SK-N-SH treated with all-trans-retinoic acid at 6 μM for 48 hours (cell line): ENCODE results near the gene ADH5.
"Not testable (repeated sequence)": the region's sequence is repeated elsewhere in the genome, so short reads cannot be mapped to it uniquely, and the experiment has no call there.

Experiments used
- ATAC-seq: fragments of 200-7000 bp; cut with Tn5 transposase; 3 replicates; pipeline ENCODE4 v1.9.1; 2020; ENCODE audit warnings: mild to moderate bottlenecking, moderate library complexity
- ARNTL ChIP-seq: fragments of 450-650 bp; formaldehyde crosslinking; IDR thresholded peaks from 2 replicates; pipeline ENCODE4 v1.5.0; 2020; ENCODE audit warnings: low read depth, mild to moderate bottlenecking, moderate library complexity, borderline replicate concordance
- BACH2 ChIP-seq: fragments of 250-450 bp; sonication (Bioruptor Pico); IDR thresholded peaks from 2 replicates; pipeline ENCODE4 v1.9.0; 2021; ENCODE audit warnings: mild to moderate bottlenecking, borderline replicate concordance
- CREB5 ChIP-seq: fragments of 250-450 bp; sonication (Bioruptor Pico); IDR thresholded peaks from 2 replicates; pipeline ENCODE4 v1.5.1; 2020; ENCODE audit warnings: low read depth, mild to moderate bottlenecking, moderate library complexity
- CSDC2 ChIP-seq: fragments of 250-450 bp; sonication (Bioruptor Pico); IDR thresholded peaks from 2 replicates; pipeline ENCODE4 v1.5.0; 2020; ENCODE audit warnings: mild to moderate bottlenecking, moderate library complexity
- CSRNP3 ChIP-seq: fragments of 250-450 bp; sonication (Bioruptor Pico); IDR thresholded peaks from 2 replicates; pipeline ENCODE4 v1.5.1; 2021; ENCODE audit warnings: mild to moderate bottlenecking, moderate library complexity
- ESRRG ChIP-seq: fragments of 250-450 bp; sonication (Bioruptor Pico); IDR thresholded peaks from 2 replicates; pipeline ENCODE4 v1.6.1; 2021; ENCODE audit warnings: mild to moderate bottlenecking
- GLIS3 ChIP-seq: fragments of 250-450 bp; sonication (Bioruptor Pico); IDR thresholded peaks from 2 replicates; pipeline ENCODE4 v1.5.0; 2020; ENCODE audit warnings: mild to moderate bottlenecking, moderate library complexity
- ISL1 ChIP-seq: fragments of 250-450 bp; sonication (Bioruptor Pico); IDR thresholded peaks from 2 replicates; pipeline ENCODE4 v2.1.2; 2022; ENCODE audit warnings: mild to moderate bottlenecking, moderate library complexity
- POU6F1 ChIP-seq: fragments of 250-450 bp; sonication (Bioruptor Pico); IDR thresholded peaks from 2 replicates; pipeline ENCODE4 v1.8.0; 2021; ENCODE audit warnings: low read depth, mild to moderate bottlenecking, moderate library complexity, borderline replicate concordance
- PPARA ChIP-seq: fragments of 250-450 bp; sonication (Bioruptor Pico); IDR thresholded peaks from 2 replicates; pipeline ENCODE4 v1.5.0; 2020; ENCODE audit warnings: mild to moderate bottlenecking, borderline replicate concordance
- RARB ChIP-seq: fragments of 250-450 bp; sonication (Bioruptor Pico); IDR thresholded peaks from 2 replicates; pipeline ENCODE4 v1.8.0; 2021; ENCODE audit warnings: mild to moderate bottlenecking, moderate library complexity
- SNAI2 ChIP-seq: fragments of 250-450 bp; sonication (Bioruptor Pico); IDR thresholded peaks from 2 replicates; pipeline ENCODE4 v1.5.0; 2020; ENCODE audit warnings: mild to moderate bottlenecking, moderate library complexity
- TCF4 ChIP-seq: fragments of 250-450 bp; sonication (Bioruptor Pico); IDR thresholded peaks from 2 replicates; pipeline ENCODE4 v1.8.0; 2021; ENCODE audit warnings: mild to moderate bottlenecking, moderate library complexity, borderline replicate concordance
- TOX ChIP-seq: fragments of 250-450 bp; sonication (Bioruptor Pico); IDR thresholded peaks from 2 replicates; pipeline ENCODE4 v1.8.0; 2021; ENCODE audit warnings: mild to moderate bottlenecking, moderate library complexity, borderline replicate concordance
- TSHZ2 ChIP-seq: fragments of 250-450 bp; sonication (Bioruptor Pico); IDR thresholded peaks from 2 replicates; pipeline ENCODE4 v1.5.0; 2020; ENCODE audit warnings: mild to moderate bottlenecking, moderate library complexity
- ZC3H10 ChIP-seq: fragments of 250-450 bp; sonication (Bioruptor Pico); IDR thresholded peaks from 2 replicates; pipeline ENCODE4 v1.5.1; 2021; ENCODE audit warnings: mild to moderate bottlenecking, moderate library complexity
- ZFP3 ChIP-seq: fragments of 250-450 bp; sonication (Bioruptor Pico); IDR thresholded peaks from 2 replicates; pipeline ENCODE4 v1.5.0; 2020; ENCODE audit warnings: mild to moderate bottlenecking, moderate library complexity
- ZFP30 ChIP-seq: fragments of 450-650 bp; formaldehyde crosslinking; IDR thresholded peaks from 2 replicates; pipeline ENCODE4 v1.5.0; 2022; ENCODE audit warnings: mild to moderate bottlenecking, moderate library complexity
- ZNF565 ChIP-seq: fragments of 450-650 bp; formaldehyde crosslinking; conservative IDR thresholded peaks from 2 replicates; pipeline ENCODE4 v1.5.0; 2020; ENCODE audit warnings: low read depth, mild to moderate bottlenecking, moderate library complexity
- ZNF70 ChIP-seq: fragments of 450-650 bp; formaldehyde crosslinking; IDR thresholded peaks from 2 replicates; pipeline ENCODE4 v1.5.0; 2020; ENCODE audit warnings: mild to moderate bottlenecking, moderate library complexity
- ZNF8 ChIP-seq: fragments of 450-650 bp; formaldehyde crosslinking; IDR thresholded peaks from 2 replicates; pipeline ENCODE4 v1.5.0; 2020; ENCODE audit warnings: mild to moderate bottlenecking, moderate library complexity

ADH5 gene

GRCh38 chr4:99067617-99068016 is 21.0 kb downstream of the ADH5 start:
- TF ChIP-seq BACH2 (no peak), ZNF70 (CRISPR knock-in tag) (no peak), ARNTL (CRISPR knock-in tag) (no peak), ZFP3 (CRISPR knock-in tag) (no peak), CSRNP3 (no peak), ZFP30 (no peak), ZNF565 (CRISPR knock-in tag) (no peak), SNAI2 (CRISPR knock-in tag) (no peak), POU6F1 (CRISPR knock-in tag) (no peak), PPARA (CRISPR knock-in tag) (no peak), ZNF8 (no peak), TOX (CRISPR knock-in tag) (no peak), CREB5 (CRISPR knock-in tag) (no peak), TCF4 (CRISPR knock-in tag) (no peak), ISL1 (no peak), CSDC2 (CRISPR knock-in tag) (no peak), RARB (CRISPR knock-in tag) (no peak), ESRRG (CRISPR knock-in tag) (no peak), ZC3H10 (CRISPR knock-in tag) (no peak)
- ATAC-seq, result no peak

- not testable (repeated sequence) for ATAC-seq
These were observed 23.1 kb downstream of the ADH5 start for GRCh38 chr4:99065521-99065920.

GRCh38 chr4:99062120-99062519 is 26.5 kb downstream of the ADH5 start:
- TF ChIP-seq PPARA (CRISPR knock-in tag) (no peak), ESRRG (CRISPR knock-in tag) (no peak), GLIS3 (CRISPR knock-in tag) (no peak)
- no peak for ATAC-seq

- TF ChIP-seq ESRRG (CRISPR knock-in tag) (no peak), TSHZ2 (CRISPR knock-in tag) (no peak), ARNTL (CRISPR knock-in tag) (no peak), ZNF8 (no peak), PPARA (CRISPR knock-in tag) (no peak), SNAI2 (CRISPR knock-in tag) (no peak), ISL1 (no peak), TCF4 (CRISPR knock-in tag) (no peak), ZC3H10 (CRISPR knock-in tag) (no peak), ZNF70 (CRISPR knock-in tag) (no peak), CSRNP3 (no peak)
- TF ChIP-seq, all 23 proteins: peak for 0
These were observed 27.4 kb downstream of the ADH5 start for GRCh38 chr4:99061048-99061700.

More at GRCh38 chr4:99061048-99061700, 27.4 kb downstream of the ADH5 start:
- ATAC-seq, result no peak
